GM21825 (cell line): ENCODE results near the gene CWC27.
A peak's percentile ranks its signal among the peaks of the same experiment; 100 is the strongest.

Source experiments
- ATAC-seq: cut with Tn5 transposase; IDR thresholded peaks from one replicate; pipeline ENCODE4 v1.9.1; 2021; ENCODE audit warnings: mild to moderate bottlenecking, moderate library complexity; ENCODE audit not compliant: unreplicated experiment

Gene CWC27

GRCh38 chr5:65065001-65065511 is 296.3 kb downstream of the CWC27 start:
- no peak for ATAC-seq

- ATAC-seq, result peak; percentile 77
These were observed 297.8 kb downstream of the CWC27 start for GRCh38 chr5:65066387-65067146.

GRCh38 chr5:65067147-65067506 is 298.4 kb downstream of the CWC27 start:
- ATAC-seq, result no peak
